ENCODE results near the gene SYTL2. TPM values are rescaled to one million over a fixed set of nuclear protein-coding genes. Genes with fewer than 3 reads are reported as not detected.

Gene SYTL2
- total RNA-seq, 1 experiment from 2014 or later, result 132 TPM

GRCh38 chr11:85803920-85804319, 7.0 kb downstream of the SYTL2 start:
- Histone ChIP-seq H3K4me1 (ENCODE audit: control insufficient read depth, insufficient read depth, low read length) (peaks cover 70% of the 10 kb centered on the region), H3K27me3 (ENCODE audit: control insufficient read depth, insufficient read depth, low read length) (no peaks in the 10 kb centered on the region), H3K27ac (ENCODE audit: low read length) (no peak overlapping the region), H3K9me3 (ENCODE audit: control insufficient read depth, insufficient read depth, low read depth, low read length) (no peaks in the 10 kb centered on the region), H3K4me3 (ENCODE audit: low read depth in 2 of 2, low read length in 2 of 2) (no peak overlapping the region), H3K36me3 (ENCODE audit: control insufficient read depth, insufficient read depth, low read length) (no peaks in the 10 kb centered on the region; the same call in 1 of the 2 replicates)
- in situ Hi-C loops (cut with HindIII; ENCODE audit: low pct_unique_long_range_greater_than_20kb, low sequenced_read_pairs) (no loop called here), intact Hi-C loops (cut with micrococcal nuclease; ENCODE audit: unreplicated experiment) (no loop called here)
- ATAC-seq (no peak), DNase-seq (ENCODE audit: low read depth, low spot score) (no peak)
- BruUV-seq (replicated peaks), result no TSS peak
- TF ChIP-seq REST (IDR thresholded peaks at IDR 0.05; ENCODE audit: insufficient read depth in 1 of 2, low read depth in 2 of 2, low read length in 1 of 2), result no peak
- no peak for TF ChIP-seq CTCF (IDR thresholded peaks at IDR 0.05)
- no peak for TF ChIP-seq POLR2AphosphoS5 (IDR thresholded peaks at IDR 0.05; ENCODE audit: low read depth, low read length)
- no peak for TF ChIP-seq SIN3A (IDR thresholded peaks at IDR 0.05; ENCODE audit: borderline replicate concordance, insufficient read depth, low read depth, low read length)
- no peak for TF ChIP-seq TCF7L2 (IDR thresholded peaks at IDR 0.05; ENCODE audit: low read depth, low read length)
- ChIA-PET POLR2A (no interaction called here), CTCF (no interaction called here)

- H3K27ac ChIP-seq (ENCODE audit: low read length), result no peak overlapping the region
- intact Hi-C loops (cut with micrococcal nuclease; ENCODE audit: unreplicated experiment), result no loop called here
- CTCF ChIA-PET, result no interaction called here
- POLR2A ChIA-PET, result no interaction called here
- BruUV-seq (replicated peaks), result no TSS peak
- ATAC-seq (no peak), DNase-seq (ENCODE audit: low read depth, low spot score) (no peak)
- H3K4me3 ChIP-seq (ENCODE audit: low read depth in 2 of 2, low read length in 2 of 2), result no peak overlapping the region
- TF ChIP-seq REST (IDR thresholded peaks at IDR 0.05; ENCODE audit: insufficient read depth in 1 of 2, low read depth in 2 of 2, low read length in 1 of 2), result no peak
- TF ChIP-seq SIN3A (IDR thresholded peaks at IDR 0.05; ENCODE audit: borderline replicate concordance, insufficient read depth, low read depth, low read length), result no peak
- no peak for TF ChIP-seq CTCF (IDR thresholded peaks at IDR 0.05)
- TF ChIP-seq TCF7L2 (IDR thresholded peaks at IDR 0.05; ENCODE audit: low read depth, low read length), result no peak
- TF ChIP-seq POLR2AphosphoS5 (IDR thresholded peaks at IDR 0.05; ENCODE audit: low read depth, low read length), result no peak
- H3K9me3 ChIP-seq (ENCODE audit: control insufficient read depth, insufficient read depth, low read depth, low read length), result no peaks in the 10 kb centered on the region
- peaks cover 68% of the 10 kb centered on the region for H3K4me1 ChIP-seq (ENCODE audit: control insufficient read depth, insufficient read depth, low read length)
- in situ Hi-C loops (cut with HindIII; ENCODE audit: low pct_unique_long_range_greater_than_20kb, low sequenced_read_pairs), result no loop called here
- H3K27me3 ChIP-seq (ENCODE audit: control insufficient read depth, insufficient read depth, low read length), result no peaks in the 10 kb centered on the region
- H3K36me3 ChIP-seq (ENCODE audit: control insufficient read depth, insufficient read depth, low read length), result no peaks in the 10 kb centered on the region; the same call in 1 of the 2 replicates
These were observed 7.6 kb downstream of the SYTL2 start for GRCh38 chr11:85803303-85803702.

Data from Panc1 (cell line).